AG04450 (cell line): ENCODE measurements around the gene CLCN5. TPM values are rescaled to one million over a fixed set of nuclear protein-coding genes. Genes with fewer than 3 reads are reported as not detected.

Experiments
- CTCF ChIA-PET: fragments of 300-600, 350-600 bp; formaldehyde crosslinking; extraction: SDS; loops from one replicate; lab custom pipeline; 2022; ENCODE audit warnings: antibody characterized with exemption, inconsistent platforms; lab: Charles Lee
- POLR2A ChIA-PET: fragments of 350-600 bp; formaldehyde crosslinking; extraction: SDS; loops from one replicate; lab custom pipeline; 2021; ENCODE audit warnings: antibody characterized with exemption, inconsistent platforms; lab: Yijun Ruan, JAX
- DNase-seq: peaks from one replicate; pipeline ENCODE4 v3.0.0-alpha.2; 2011; ENCODE audit warnings: low read depth, low spot score
- H3K27ac ChIP-seq: one replicate; pipeline ENCODE4 v1.5.1; 2012; ENCODE audit warnings: low read depth, low read length, control low read depth
- H3K27me3 ChIP-seq: one replicate; pipeline ENCODE4 v1.6.0; 2012; ENCODE audit warnings: low read length; ENCODE audit not compliant: control insufficient read depth, insufficient read depth
- H3K4me3 ChIP-seq: 2 replicates; pipeline ENCODE4 v1.5.1; 2011; ENCODE audit warnings: mild to moderate bottlenecking, low read depth, low read length, control low read depth
- H3K9me3 ChIP-seq: 2 replicates; pipeline ENCODE4 v1.5.1; 2012; ENCODE audit warnings: low read length; ENCODE audit not compliant: control insufficient read depth, insufficient read depth
- polyA plus RNA-seq: library from polyadenylated mRNA; depleted of rRNA; stranded (reverse); fragments of >200 nt; gene quantifications from 2 replicates; pipeline ENCODE4 v1.2.3, GENCODE V29; 2011
- TF ChIP-seq, protein P1 (sequence below): IDR thresholded peaks from 2 replicates; pipeline ENCODE4 v1.5.1; 2011; ENCODE audit warnings: low read depth, low read length, control low read depth, inconsistent platforms

Gene CLCN5
- polyA plus RNA-seq, 1 experiment: 2.2 TPM

DNA sequence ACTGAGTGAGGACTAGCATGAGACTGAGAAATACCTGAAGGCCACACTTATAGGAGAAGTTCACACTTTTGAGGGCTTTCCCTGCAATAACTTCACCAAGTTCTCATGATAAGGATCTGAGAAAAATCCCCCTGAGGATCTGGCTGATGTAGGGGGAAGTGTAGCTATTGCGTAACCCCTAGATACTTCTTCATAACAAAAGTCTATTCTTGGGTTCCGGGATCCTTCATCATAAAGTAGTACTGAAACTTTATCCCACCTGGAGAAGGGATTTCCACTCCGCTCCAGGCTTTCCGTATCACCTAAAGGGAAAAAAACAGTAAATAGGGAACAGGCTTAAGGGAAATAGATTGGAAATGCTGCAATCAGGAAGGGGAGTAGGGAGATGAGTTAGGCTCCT is 29.9 kb upstream of the CLCN5 start:
- no peak overlapping the region for H3K27ac ChIP-seq
- CTCF ChIA-PET: no interaction called here
- no peaks in the 10 kb centered on the region for H3K27me3 ChIP-seq
- H3K4me3 ChIP-seq: no peak overlapping the region
- DNase-seq: no peak
- TF ChIP-seq, protein P1, sequence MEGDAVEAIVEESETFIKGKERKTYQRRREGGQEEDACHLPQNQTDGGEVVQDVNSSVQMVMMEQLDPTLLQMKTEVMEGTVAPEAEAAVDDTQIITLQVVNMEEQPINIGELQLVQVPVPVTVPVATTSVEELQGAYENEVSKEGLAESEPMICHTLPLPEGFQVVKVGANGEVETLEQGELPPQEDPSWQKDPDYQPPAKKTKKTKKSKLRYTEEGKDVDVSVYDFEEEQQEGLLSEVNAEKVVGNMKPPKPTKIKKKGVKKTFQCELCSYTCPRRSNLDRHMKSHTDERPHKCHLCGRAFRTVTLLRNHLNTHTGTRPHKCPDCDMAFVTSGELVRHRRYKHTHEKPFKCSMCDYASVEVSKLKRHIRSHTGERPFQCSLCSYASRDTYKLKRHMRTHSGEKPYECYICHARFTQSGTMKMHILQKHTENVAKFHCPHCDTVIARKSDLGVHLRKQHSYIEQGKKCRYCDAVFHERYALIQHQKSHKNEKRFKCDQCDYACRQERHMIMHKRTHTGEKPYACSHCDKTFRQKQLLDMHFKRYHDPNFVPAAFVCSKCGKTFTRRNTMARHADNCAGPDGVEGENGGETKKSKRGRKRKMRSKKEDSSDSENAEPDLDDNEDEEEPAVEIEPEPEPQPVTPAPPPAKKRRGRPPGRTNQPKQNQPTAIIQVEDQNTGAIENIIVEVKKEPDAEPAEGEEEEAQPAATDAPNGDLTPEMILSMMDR: no peak
- H3K9me3 ChIP-seq: no peaks in the 10 kb centered on the region
- POLR2A ChIA-PET: no interaction called here

DNA sequence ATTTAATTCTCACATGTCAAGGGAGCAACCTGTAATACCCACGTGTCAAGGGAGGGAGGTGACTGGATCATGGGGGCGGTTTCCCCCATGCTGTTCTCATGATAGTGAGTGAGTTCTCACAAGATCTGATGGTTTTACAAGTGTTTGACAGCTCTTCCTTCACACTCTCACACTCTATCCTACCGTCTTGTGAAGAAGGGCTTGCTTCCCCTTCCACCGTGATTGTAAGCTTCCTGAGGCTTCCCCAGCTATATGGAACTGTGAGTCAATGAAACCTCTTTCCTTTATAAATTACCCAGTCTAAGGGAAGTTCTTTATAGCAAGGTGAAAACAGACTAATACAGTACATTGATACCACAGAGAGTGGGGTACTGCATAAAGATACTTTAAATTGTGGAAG is 25.4 kb upstream of the CLCN5 start:
- no peak overlapping the region for H3K4me3 ChIP-seq
- TF ChIP-seq, protein P1: no peak
- H3K9me3 ChIP-seq: no peaks in the 10 kb centered on the region
- CTCF ChIA-PET: interaction anchor here (1.3 kb wide), 1 partner anchor 19 kb away, joined by 4 read pairs; no protein-coding TSS in a partner anchor
- POLR2A ChIA-PET: no interaction called here
- no peak overlapping the region for H3K27ac ChIP-seq
- no peak for DNase-seq
- H3K27me3 ChIP-seq: no peaks in the 10 kb centered on the region

- Histone ChIP-seq H3K27me3 (no peaks in the 10 kb centered on the region), H3K27ac (no peak overlapping the region), H3K9me3 (no peaks in the 10 kb centered on the region), H3K4me3 (no peak overlapping the region)
- POLR2A ChIA-PET: no interaction called here
- CTCF ChIA-PET: interaction anchor here (3.2 kb wide), 1 partner anchor 17 kb away, joined by 12 read pairs; no protein-coding TSS in a partner anchor
- no peak for DNase-seq
- TF ChIP-seq, protein P1: no peak
These were observed 21.3 kb upstream of the CLCN5 start for GRCh38 chrX:49901048-49901447.

- POLR2A ChIA-PET: no interaction called here
- no peak for DNase-seq
- H3K4me3 ChIP-seq: no peak overlapping the region
- H3K27ac ChIP-seq: no peak overlapping the region
- CTCF ChIA-PET: interaction anchor here (0.7 kb wide), 1 partner anchor 281 kb away, joined by 4 read pairs; no protein-coding TSS in a partner anchor
- TF ChIP-seq, protein P1: no peak
- no peaks in the 10 kb centered on the region for H3K9me3 ChIP-seq
- no peaks in the 10 kb centered on the region for H3K27me3 ChIP-seq
These were observed 12.1 kb upstream of the CLCN5 start for GRCh38 chrX:49910344-49910743.

DNA sequence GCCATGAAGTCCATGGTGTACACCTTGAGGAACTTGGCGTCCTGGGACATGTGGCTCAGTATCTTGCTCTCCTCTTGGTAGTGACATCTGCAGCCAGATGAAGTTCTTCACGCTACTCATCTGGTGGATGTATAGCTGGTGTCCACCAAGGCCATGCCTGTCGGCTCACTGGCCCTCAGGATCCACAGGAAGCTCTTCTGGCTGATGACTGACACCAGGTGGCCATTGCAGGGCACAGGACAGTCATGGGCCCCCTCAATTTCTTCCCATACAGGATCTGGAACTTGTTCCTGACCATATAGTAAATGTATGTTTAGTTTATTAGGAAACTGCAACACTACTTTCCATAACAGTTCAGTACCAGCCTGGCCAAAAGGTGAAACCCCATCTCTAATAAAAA is 10.3 kb upstream of the CLCN5 start:
- no peak for DNase-seq
- H3K9me3 ChIP-seq: no peaks in the 10 kb centered on the region
- ChIA-PET CTCF (no interaction called here), POLR2A (no interaction called here)
- H3K27me3 ChIP-seq: no peaks in the 10 kb centered on the region
- H3K27ac ChIP-seq: no peak overlapping the region
- TF ChIP-seq, protein P1: no peak
- H3K4me3 ChIP-seq: no peak overlapping the region
